GM19025 (cell line): ENCODE measurements around the gene PTPRR.
"Not testable (repeated sequence)": the region's sequence is repeated elsewhere in the genome, so short reads cannot be mapped to it uniquely, and the experiment has no call there.

Experiments used
- ATAC-seq: cut with Tn5 transposase; IDR thresholded peaks from one replicate; pipeline ENCODE4 v1.9.1; 2021; ENCODE audit warnings: mild to moderate bottlenecking, low read depth, moderate library complexity; ENCODE audit not compliant: unreplicated experiment

PTPRR gene

GRCh38 chr12:70842136-70842535 lies 78.4 kb downstream of the PTPRR start:
- no peak for ATAC-seq

GRCh38 chr12:70840656-70841350 lies 79.7 kb downstream of the PTPRR start:
- no peak for ATAC-seq

GRCh38 chr12:70839544-70839943 lies 81.0 kb downstream of the PTPRR start:
- no peak for ATAC-seq

GRCh38 chr12:70838127-70838526 lies 82.4 kb downstream of the PTPRR start:
- ATAC-seq = no peak

- no peak for ATAC-seq
Observed at GRCh38 chr12:70837026-70837425, 83.5 kb downstream of the PTPRR start.

- ATAC-seq = no peak
Observed at GRCh38 chr12:70835948-70836347, 84.6 kb downstream of the PTPRR start.

GRCh38 chr12:70831543-70831942 lies 89.0 kb downstream of the PTPRR start:
- no peak for ATAC-seq

DNA sequence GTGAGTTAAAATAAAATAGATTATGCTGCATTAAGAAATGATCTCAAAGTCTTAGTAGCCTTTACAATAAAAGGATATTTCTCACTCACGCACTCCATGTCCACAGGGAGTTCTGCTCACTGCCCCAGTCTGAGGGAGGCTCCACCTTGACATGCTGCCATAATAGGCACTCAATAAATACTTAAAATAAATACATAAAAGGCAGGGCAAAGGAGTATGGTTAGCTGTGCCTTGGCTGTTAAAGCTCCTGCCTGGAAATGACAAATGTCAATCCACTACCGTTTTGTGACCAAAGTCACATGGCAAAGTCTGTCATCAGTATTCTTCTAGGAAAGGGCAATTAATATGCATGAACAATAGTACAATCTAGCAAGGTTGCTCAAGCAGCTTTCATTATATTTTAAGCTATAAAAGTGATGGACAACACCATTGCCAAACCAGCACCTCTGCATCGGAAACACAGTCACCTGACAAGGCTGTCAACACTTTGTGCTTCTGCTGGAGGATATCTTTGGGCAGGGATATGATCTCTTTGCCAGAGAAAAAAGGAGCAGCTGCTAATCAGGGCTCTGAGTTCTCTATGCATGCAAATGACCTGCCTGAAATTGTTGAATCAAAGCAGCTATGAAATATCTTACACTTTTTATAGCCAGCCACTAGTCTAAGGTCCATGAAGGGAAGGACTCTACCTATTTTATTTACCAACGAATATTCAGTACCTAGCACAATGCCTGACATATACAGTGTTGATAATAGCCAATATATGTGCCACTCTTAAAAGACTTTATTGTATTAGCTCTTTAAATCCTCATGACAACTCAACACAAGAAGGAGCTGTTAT lies 90.1 kb downstream of the PTPRR start:
- no peak for ATAC-seq

DNA sequence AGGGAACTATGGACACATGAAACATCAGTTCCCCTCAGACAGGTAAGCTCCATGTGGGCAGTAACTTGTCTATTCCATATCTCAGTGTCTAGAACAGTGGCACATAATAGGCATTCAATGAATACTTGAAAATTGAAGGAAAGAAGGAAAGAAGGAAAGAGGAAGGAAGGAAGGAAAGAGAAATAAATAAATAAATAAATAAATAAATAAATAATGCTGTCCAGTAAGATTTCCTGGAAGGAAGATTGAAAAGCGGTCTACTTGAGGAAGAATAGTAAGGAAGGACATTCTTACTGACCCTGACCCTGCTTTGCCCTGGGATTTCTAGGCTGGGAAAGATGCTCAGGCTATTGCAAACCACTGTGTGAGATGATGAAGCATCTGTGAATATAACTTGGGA lies 91.5 kb downstream of the PTPRR start:
- no peak for ATAC-seq

DNA sequence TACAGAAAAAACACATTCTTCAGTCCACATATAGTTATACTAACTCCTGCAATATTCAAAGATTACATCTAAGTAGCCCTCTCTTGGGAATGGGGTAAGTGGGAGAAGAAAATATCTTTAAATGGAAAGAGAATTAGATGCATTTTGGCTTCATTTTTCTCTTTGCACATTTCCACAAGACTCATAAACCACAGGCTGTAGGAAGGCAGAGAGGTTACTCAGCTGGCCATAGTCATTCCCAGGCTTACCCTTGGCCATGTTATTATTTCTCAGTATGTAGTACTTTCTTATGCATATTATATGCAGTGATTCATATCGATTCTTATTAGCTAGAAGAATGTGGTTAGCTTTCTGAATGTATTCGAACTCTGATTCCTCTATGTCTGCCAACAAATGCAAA lies 92.2 kb downstream of the PTPRR start:
- no peak for ATAC-seq

DNA sequence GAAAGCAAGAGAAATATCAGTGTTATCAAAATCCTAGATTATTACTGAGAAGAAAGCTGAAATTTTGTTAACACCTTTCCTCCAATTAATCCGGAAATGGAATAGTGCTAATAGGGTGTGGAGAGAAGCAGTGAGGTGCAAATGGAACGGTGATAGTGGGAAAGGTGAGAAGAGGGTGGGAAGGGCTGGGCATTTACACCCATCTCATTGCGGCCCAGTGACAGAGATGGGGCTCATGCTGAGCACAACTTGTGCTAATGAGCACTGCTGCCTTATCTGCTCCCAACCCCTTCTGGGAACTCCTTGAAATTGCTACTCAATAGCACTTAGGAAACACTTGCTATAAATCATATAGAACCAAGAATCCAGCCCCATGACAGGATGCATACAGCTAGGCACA lies 94.4 kb downstream of the PTPRR start:
- ATAC-seq = no peak

DNA sequence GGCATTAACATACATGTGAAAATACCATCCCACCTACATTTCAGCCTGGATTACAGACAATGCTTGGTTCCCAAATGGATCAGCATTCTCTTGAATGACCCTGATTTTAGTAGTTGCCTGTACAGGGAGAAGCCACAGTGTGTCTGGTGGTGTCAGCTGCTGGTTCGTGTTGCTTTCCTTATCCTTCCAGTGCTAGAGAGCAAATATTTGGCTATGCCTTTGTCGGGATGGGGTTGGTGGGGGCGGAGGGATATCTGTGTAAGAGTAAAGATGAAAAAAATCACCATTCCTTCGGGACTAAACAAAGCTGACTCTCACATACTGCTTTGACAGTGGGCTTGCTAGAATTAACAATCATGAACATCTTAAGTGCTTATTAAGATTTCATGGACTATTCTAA lies 96.0 kb downstream of the PTPRR start:
- no peak for ATAC-seq

GRCh38 chr12:70823182-70823976 lies 97.2 kb downstream of the PTPRR start:
- ATAC-seq = no peak

DNA sequence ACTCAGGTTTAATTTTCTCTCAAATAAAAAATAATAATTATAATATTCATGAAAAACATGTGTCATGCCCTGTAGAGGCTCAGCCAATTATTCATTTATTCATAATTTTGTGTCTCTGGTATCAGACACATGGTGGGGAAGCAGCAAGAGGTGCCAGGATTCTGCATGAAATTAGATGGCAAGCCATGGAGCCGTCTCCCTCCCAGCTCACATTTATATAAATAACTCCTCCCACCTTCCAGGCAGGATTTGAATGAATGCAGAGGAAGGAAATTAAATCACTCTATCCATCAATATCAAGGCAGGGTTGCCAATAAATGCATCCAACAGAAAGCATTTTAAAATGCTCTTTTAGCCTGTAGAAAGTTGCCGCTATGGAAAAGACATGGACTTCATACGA lies 98.1 kb downstream of the PTPRR start:
- ATAC-seq = no peak

DNA sequence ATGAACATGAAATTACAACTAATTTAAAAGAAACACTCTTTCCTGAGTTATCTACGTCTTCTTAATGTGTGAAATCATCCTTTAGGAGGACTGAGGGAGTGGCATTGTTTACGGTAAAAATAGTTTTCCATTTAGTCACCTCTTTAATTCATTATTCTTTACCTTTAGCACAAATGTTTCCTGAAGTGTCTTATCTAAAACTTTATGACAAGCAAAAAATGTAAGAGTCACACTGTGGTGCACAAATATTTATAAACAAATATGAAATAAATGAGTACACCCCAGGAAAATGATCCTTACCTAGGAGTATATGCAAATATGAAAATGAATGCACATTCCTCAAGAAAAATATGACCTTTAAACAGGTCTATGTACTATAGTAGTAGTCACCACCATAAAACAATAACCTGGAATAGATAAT lies 104.6 kb downstream of the PTPRR start:
- no peak for ATAC-seq

GRCh38 chr12:70815056-70815455 lies 105.5 kb downstream of the PTPRR start:
- ATAC-seq = no peak

DNA sequence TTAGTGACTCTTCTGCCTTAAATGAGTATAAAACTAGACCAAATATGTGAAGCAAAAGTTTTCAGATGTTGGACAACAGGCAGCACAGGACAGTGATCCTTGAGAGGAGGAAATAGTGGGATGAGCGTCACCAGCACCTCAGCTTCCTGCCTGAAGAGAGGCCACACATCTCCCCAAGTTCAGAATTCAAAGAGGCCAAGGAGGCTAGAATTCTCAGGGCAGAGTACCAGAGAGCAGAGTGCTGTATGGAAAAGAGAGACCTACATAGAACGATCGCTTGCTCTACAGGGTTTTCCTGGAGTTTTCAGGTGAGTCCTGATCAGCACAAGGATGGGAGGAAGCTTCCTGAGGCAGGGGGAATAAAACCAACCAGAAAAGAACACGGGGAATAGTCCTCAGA lies 107.0 kb downstream of the PTPRR start:
- ATAC-seq = no peak

DNA sequence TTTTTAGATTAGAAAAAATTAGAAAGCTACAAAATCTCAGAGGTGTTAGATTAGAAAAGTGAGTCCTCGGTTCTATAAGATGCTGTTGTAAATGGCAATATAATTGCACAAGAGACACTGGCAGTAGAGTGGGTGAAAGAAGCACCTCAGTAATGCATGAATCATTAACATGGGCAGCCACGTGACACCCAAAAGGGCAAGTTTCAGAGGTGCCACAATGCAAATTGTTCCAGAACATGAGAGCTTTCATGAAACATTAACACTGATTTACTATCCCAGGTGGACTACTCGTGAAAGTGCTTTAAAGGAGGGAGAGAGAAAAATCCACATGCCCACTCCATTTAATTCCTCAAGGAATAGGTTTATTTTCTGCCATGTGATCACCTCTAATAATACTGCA lies 108.4 kb downstream of the PTPRR start:
- peak; percentile 57 for ATAC-seq

GRCh38 chr12:70809887-70810286 lies 110.7 kb downstream of the PTPRR start:
- ATAC-seq = no peak

DNA sequence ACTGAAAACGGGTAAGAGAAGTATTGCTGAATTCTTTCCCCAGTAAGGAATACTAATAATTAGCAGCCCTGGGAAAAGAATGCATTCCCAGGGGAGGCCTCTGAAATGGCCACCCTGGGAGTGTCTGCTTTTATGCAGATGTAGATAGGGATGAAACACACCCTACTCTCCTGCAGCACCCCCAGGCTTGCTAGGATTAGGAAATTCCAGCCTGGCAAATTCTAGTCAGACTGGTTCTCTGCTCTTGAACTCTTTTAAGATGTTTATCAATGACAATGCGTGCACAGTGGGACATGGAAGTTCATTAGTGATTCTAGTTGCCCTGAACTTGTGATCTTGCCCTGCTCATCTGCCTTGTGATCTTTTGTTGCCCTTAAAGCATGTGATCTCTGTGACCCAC lies 112.5 kb downstream of the PTPRR start:
- not testable (repeated sequence) for ATAC-seq

GRCh38 chr12:70806827-70807226 lies 113.7 kb downstream of the PTPRR start:
- no peak for ATAC-seq
